ENCODE measurements around the gene ATP5PB. TPM values are rescaled to one million over a fixed set of nuclear protein-coding genes. Genes with fewer than 3 reads are reported as not detected.

ATP5PB gene
- total RNA-seq, 1 experiment from 2014 or later: 344 TPM

GRCh38 chr1:111449703-111450017 is 396 bp downstream of the ATP5PB start:
- Histone ChIP-seq H3K27ac (ENCODE audit: low read depth, low read length, poor library complexity, severe bottlenecking) (peak overlapping the region; percentile 91), H3K4me1 (ENCODE audit: insufficient read depth, low read length, poor library complexity, severe bottlenecking) (peaks cover 19% of the 10 kb centered on the region), H3K36me3 (ENCODE audit: insufficient read depth, low read length, poor library complexity, severe bottlenecking) (peaks cover 45% of the 10 kb centered on the region), H3K4me3 (ENCODE audit: low read depth, low read length, poor library complexity, severe bottlenecking) (peak overlapping the region; percentile 85), H3K9me3 (ENCODE audit: low read depth, low read length, poor library complexity, severe bottlenecking) (no peaks in the 10 kb centered on the region), H3K27me3 (replicated peaks; ENCODE audit: insufficient read depth, low read depth, low read length, poor library complexity) (no peaks in the 10 kb centered on the region)
- ChIA-PET CTCF (interaction anchor here (0.6 kb wide), 1 partner anchor 297 kb away, joined by 3 read pairs; no protein-coding TSS in a partner anchor), POLR2A (ENCODE audit: low non-redundant PET) (no interaction called here)
- DNase-seq (ENCODE audit: low spot score): no peak
- intact Hi-C loops (cut with micrococcal nuclease; ENCODE audit: unreplicated experiment): loop anchor here (5.0 kb wide), 1 partner anchor 308 kb away; the partner anchor contains the start of gene DDX20
- TF ChIP-seq EZH2 (IDR thresholded peaks at IDR 0.05; ENCODE audit: borderline replicate concordance, low read depth, low read length, poor library complexity, severe bottlenecking): no peak
- TF ChIP-seq, protein P1, sequence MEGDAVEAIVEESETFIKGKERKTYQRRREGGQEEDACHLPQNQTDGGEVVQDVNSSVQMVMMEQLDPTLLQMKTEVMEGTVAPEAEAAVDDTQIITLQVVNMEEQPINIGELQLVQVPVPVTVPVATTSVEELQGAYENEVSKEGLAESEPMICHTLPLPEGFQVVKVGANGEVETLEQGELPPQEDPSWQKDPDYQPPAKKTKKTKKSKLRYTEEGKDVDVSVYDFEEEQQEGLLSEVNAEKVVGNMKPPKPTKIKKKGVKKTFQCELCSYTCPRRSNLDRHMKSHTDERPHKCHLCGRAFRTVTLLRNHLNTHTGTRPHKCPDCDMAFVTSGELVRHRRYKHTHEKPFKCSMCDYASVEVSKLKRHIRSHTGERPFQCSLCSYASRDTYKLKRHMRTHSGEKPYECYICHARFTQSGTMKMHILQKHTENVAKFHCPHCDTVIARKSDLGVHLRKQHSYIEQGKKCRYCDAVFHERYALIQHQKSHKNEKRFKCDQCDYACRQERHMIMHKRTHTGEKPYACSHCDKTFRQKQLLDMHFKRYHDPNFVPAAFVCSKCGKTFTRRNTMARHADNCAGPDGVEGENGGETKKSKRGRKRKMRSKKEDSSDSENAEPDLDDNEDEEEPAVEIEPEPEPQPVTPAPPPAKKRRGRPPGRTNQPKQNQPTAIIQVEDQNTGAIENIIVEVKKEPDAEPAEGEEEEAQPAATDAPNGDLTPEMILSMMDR (conservative IDR thresholded peaks at IDR 0.05; ENCODE audit: low read depth, low read length): no peak
- no TSS peak for BruUV-seq (replicated peaks)

DNA sequence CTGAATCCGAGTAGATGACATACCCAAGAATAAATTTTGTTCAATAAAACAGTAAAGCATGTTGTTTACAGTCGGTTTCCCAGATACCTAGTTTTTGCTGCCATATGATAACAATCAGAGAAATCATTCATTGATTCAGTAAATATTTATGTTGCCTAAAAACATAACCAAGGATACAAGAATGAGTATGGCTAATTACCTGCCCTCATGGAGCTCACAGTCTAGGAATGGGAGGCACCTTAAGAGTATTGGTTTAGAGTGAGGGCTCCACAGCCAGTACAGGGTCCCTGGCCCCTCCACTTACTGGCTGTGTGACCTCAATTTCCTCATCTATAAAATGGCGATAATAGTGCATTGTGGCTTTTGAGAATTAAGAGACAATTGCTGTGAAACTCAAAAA is 921 bp downstream of the ATP5PB start:
- BruUV-seq (replicated peaks): no TSS peak
- POLR2A ChIA-PET (ENCODE audit: low non-redundant PET): no interaction called here

DNA sequence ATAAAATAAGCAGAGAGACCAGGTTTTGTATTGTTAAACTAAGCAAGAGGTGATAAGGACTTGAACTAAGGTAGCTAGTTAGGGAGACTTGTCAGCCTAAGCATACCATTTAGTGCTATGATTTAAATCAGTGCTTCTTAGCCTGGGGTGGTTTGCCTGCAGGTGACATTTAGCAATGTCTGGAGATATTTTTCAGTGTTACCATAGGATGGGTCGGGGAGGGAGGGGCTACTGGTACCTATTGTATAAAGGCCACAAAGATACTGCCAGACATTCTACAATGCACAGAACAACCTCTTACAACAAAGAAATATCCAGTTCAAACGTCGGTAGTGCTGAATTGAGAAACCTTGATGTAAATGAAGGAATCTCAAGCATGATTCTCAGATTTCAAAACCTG is 3.3 kb downstream of the ATP5PB start:
- peaks cover 19% of the 10 kb centered on the region for H3K4me1 ChIP-seq (ENCODE audit: insufficient read depth, low read length, poor library complexity, severe bottlenecking)
- no peaks in the 10 kb centered on the region for H3K27me3 ChIP-seq (replicated peaks; ENCODE audit: insufficient read depth, low read depth, low read length, poor library complexity)
- H3K9me3 ChIP-seq (ENCODE audit: low read depth, low read length, poor library complexity, severe bottlenecking): no peaks in the 10 kb centered on the region
- POLR2A ChIA-PET (ENCODE audit: low non-redundant PET): no interaction called here
- CTCF ChIA-PET: no interaction called here
- no peak overlapping the region for H3K4me3 ChIP-seq (ENCODE audit: low read depth, low read length, poor library complexity, severe bottlenecking)
- TF ChIP-seq, protein P1 (conservative IDR thresholded peaks at IDR 0.05; ENCODE audit: low read depth, low read length): no peak
- TF ChIP-seq EZH2 (IDR thresholded peaks at IDR 0.05; ENCODE audit: borderline replicate concordance, low read depth, low read length, poor library complexity, severe bottlenecking): no peak
- intact Hi-C loops (cut with micrococcal nuclease; ENCODE audit: unreplicated experiment): no loop called here
- H3K36me3 ChIP-seq (ENCODE audit: insufficient read depth, low read length, poor library complexity, severe bottlenecking): peaks cover 53% of the 10 kb centered on the region
- no peak overlapping the region for H3K27ac ChIP-seq (ENCODE audit: low read depth, low read length, poor library complexity, severe bottlenecking)
- no peak for DNase-seq (ENCODE audit: low spot score)
- no TSS peak for BruUV-seq (replicated peaks)

More for the DNA sequence above, 921 bp downstream of the ATP5PB start:
- intact Hi-C loops (cut with micrococcal nuclease; ENCODE audit: unreplicated experiment): no loop called here
- Histone ChIP-seq H3K36me3 (ENCODE audit: insufficient read depth, low read length, poor library complexity, severe bottlenecking) (peaks cover 45% of the 10 kb centered on the region), H3K27me3 (replicated peaks; ENCODE audit: insufficient read depth, low read depth, low read length, poor library complexity) (no peaks in the 10 kb centered on the region), H3K4me3 (ENCODE audit: low read depth, low read length, poor library complexity, severe bottlenecking) (peak overlapping the region; percentile 85), H3K9me3 (ENCODE audit: low read depth, low read length, poor library complexity, severe bottlenecking) (no peaks in the 10 kb centered on the region), H3K27ac (ENCODE audit: low read depth, low read length, poor library complexity, severe bottlenecking) (peak overlapping the region; percentile 91), H3K4me1 (ENCODE audit: insufficient read depth, low read length, poor library complexity, severe bottlenecking) (peaks cover 19% of the 10 kb centered on the region)
- CTCF ChIA-PET: no interaction called here
- TF ChIP-seq, protein P1 (conservative IDR thresholded peaks at IDR 0.05; ENCODE audit: low read depth, low read length): no peak
- TF ChIP-seq EZH2 (IDR thresholded peaks at IDR 0.05; ENCODE audit: borderline replicate concordance, low read depth, low read length, poor library complexity, severe bottlenecking): no peak
- DNase-seq (ENCODE audit: low spot score): no peak
